GM18909 (cell line): ENCODE results near the gene FOXD1.
"Not testable (repeated sequence)": the region's sequence is repeated elsewhere in the genome, so short reads cannot be mapped to it uniquely, and the experiment has no call there.

ENCODE experiments used
- ATAC-seq: cut with Tn5 transposase; IDR thresholded peaks from one replicate; pipeline ENCODE4 v1.9.1; 2021; ENCODE audit warnings: mild to moderate bottlenecking; ENCODE audit not compliant: unreplicated experiment, poor library complexity

Gene FOXD1

DNA sequence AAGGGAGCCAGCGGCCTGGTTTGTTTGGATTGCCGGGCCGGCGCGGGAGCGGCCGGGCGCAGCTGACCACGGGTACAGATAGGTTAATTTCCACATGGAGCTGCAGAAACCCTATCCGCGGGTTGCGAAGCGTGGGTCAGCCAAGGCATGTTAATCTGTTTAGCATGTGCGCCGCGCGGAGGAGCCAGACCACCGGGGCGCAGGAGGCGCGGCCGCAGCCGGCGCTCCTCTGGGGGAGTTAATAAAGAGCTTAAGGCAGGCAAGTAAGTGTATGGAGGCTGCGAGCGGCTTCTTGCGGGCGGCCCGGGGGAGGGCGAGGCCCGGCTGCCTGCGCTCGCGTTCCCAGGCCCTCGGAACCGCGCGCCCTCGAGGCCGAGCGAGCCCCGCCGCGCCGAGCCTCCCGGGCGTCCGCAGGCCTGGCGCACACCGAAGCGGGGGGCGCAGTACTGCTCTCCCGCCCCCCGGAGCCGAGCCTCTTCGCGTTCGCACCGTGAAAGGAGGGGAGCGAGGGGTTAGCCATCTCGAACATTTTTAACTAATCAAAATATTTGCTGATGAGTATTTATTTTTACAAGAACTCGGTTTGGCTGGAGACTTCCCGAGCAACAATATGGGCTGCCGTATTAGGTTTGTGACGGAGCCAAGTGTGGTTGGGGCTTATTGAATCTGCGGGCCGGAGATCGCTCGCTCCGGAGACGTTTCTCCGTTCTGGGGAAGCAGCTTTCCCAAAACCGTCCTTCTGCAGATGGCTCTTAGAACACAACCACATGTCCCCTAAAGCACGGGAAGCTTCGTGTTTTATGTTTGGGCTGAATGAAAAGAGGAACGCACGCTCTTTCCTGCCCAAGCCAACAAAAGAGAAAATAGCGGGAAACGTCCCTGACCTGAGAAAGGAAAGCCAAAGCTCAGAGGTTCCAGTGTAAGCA, 28.8 kb downstream of the FOXD1 start:
- ATAC-seq, result no peak

DNA sequence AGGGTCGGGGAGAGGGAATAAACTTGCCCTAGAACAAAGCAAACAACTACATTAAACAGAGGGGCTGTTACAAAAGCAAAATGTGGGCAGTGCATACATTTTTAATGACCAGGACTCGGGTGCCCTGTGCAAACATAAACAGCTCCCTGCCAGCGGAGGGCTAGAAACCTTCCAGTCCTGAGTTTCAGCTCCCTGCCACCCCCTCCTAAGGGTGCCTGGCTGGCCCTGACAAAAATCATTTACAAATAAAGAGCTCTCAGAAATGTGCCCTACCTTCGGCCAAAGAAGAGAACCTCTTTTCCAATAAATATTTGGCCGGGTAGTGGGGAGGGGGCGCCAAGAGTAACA, 29.5 kb downstream of the FOXD1 start:
- ATAC-seq, result no peak

DNA sequence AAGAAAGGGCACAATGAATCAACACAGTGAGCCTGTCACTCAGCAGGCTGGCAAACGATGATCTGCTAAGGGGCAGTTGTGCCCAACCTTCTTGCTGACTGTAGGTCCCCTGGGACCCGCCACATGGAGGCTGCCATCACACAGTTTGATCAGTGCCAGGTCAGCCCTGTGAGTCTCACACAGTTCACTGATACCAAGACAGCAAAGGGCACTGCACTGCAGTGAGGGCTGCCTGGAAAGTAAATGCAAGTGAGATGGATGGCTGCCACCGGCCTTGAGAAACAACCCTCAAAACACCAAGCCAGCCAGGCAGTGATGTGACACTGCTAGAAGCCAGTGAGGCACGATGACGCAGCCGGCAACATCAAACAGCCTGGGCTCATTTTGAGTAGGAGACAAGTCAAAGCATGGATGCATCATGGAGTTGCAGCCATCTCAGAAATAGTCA, 30.3 kb downstream of the FOXD1 start:
- no peak for ATAC-seq

DNA sequence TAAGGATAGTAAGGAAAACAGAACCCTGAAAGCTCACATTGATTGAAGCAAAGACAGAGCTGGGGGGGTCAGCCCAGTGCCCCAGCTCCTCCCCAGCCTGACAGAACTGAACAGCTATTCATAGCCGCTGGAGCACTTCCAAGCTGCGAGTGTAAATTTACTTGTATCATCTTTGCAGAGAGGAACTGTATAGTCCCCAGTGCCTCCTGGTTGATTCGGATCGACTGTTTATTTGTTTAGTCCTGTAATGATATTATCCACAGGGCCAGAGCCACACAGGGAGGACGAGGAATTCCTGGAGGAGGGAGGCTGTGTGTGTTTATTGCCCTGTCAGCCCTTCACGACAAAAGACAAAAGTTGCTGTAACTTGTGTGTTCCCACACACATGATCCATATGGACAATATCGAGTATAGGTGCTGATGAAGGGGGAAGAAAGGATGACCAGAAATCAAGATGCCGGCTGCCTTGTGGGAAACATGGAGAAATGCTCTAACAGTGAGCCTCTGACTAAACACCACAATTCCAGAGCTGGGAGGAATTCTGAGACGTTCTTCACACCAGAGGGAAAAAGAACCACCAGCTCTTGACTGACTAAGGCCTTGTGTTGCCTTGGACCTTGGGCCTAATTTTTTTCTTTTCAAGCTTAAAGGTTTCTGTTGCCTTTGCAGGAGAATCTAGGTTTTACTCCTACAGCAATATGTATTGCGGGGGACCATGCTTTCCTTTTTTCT, 31.1 kb downstream of the FOXD1 start:
- no peak for ATAC-seq

DNA sequence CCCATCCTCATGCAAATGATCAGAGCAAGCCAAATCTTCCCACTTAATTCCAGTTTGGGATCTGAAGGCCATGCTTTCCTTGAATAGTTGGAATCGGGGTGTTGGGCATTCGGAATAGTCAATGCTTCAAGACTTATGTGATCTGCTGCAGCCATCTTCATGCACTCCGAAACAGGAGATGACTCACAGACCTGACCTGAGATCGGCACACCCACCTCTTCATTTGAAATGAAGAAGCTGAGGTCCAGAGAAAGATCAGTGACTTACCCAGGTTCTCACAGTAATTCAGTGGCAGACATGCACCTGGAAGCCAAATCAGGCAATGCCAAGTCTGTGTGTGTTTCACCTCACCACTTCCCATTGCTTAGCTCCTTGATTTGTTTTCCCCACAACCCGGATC, 33.0 kb downstream of the FOXD1 start:
- ATAC-seq, result no peak

DNA sequence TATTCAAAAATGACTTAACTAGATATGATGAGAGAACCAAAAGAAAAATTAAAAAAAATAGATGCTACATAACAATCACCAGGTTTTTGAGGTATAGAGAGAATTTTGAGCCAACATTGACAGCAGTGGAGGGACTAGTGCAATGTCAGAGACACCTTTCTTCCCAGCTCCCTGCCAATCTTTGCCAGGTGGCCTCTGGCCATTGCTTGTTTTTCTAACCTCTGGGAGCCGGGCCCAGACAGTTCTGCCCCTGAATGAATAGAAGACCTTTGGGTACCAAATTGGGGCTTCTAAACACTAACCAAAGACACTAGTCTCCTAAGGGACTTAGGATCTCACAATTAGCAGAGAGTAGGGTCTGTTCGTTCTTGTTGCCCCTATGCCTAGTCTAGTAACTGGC, 33.4 kb downstream of the FOXD1 start:
- ATAC-seq, result no peak

DNA sequence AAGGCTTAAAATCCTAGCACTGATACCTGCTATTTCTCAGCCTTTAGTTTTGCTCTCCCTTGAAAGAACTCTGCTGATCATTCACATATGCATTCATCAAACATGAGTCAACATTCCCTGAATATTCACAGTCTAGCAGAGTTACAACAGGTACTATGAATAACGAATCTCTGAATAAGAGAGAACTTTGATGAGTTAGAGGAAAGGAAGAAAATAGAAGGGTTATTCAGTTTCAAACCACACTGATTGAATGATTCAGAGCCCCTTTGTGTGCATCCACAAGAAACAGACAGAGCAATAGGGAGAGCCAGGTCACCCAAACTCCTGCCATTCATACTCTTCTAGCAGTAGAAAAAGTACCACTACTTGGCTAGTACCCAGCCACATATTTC, 36.0 kb downstream of the FOXD1 start:
- no peak for ATAC-seq

DNA sequence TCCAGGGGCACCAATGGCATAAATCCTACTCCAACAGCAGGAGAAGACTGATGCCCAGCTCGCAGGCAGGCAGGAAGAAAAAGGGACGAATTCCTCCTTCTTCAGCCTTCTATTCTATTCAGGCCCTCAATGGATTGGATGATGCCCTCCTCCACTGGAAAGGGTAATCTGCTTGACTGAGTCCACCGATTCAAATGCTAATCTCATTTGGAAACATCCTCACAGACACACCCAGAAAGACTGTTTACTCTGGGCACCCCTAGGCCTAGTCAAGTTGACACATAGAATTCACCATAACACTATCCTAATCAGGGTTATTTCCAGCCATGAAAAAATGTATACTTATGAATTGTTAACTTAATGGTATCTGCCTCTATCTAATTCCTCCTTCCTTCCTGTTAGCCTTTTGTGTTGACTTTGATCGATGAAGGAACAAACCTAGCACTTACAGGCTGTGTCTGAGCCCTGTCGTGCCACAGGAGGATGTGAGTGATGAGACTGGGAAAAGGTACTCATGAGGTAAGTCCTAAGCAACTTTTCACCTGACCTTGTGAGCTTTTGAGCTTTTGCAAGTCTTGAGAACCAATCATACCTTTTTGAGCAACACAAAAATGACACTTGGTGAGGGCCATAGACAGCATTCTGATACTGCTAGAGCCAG, 36.5 kb downstream of the FOXD1 start:
- ATAC-seq, result no peak

DNA sequence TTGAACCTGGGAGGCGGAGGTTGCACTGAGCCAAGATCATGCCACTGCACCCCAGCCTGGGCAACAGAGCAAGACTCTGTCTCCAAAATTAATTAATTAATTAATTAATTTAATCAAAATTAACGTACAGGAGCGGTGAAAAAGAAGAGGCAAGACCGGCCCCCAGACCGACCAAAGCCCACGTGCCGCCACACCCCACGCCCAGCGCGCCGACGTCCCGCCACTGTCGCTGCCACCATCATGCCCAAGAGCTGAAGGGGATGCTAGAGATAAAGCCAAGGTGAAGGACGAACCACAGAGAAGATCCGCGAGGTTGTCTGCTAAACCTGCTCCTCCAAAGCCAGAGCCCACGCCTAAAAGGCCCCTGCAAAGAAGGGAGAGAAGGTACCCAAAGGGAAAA, 38.6 kb downstream of the FOXD1 start:
- ATAC-seq, result not testable (repeated sequence)

DNA sequence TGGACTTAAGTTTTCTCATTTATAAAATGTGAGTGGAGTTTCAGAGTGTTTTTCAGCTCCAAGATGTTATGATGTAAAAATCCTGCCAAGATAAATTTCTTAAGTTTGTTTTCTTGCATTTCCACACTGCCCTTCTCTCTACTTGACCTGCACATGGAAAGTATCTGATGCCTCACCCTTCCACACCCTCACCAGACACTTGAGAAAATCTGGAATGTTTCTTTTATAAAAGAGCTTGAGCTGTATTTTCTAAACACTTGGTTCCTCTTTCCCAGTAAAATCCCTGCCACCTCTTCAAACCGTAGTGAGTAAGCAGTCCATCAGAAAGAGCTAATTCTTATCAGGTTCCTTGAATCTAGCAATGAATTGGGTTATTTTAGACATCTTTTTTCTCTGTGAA, 42.9 kb downstream of the FOXD1 start:
- no peak for ATAC-seq

DNA sequence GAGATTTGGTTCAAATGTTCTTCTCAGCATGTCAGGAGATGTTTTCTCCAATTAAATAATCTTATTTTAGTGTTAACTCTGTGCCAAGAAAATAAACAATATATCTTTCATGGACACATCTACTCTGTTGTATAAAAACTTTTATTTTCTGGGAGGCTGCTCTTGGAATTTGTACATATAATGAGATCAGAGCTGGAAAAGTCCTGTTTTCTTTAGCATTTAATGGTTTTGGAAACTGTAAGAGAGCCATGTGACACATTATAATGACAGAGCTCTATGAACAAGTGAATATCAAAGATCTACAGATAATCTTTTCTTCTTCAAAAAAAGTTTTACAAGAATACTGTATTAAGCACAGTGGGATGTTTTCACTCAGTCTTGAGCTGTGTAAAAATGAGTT, 48.8 kb downstream of the FOXD1 start:
- no peak for ATAC-seq
